Transverse colon (tissue), 4 donors: ENCODE data around the gene XXYLT1. TPM values are rescaled to one million over a fixed set of nuclear protein-coding genes. Genes with fewer than 3 reads are reported as not detected.

Source experiments
- DNase-seq: peaks from one replicate; pipeline ENCODE4 v3.0.0-alpha.2; 2019
- H3K27ac ChIP-seq, 4 donors: fragments of 200-600 bp; sonication (generic); 2 replicates each; pipeline ENCODE4 v1.5.1; 2016 to 2018; ENCODE audit warnings: inconsistent platforms in 4 of 4
- H3K27me3 ChIP-seq: fragments of 200-600 bp; sonication (generic); 2 replicates; pipeline ENCODE4 v1.5.1; 2017; ENCODE audit warnings: inconsistent platforms
- H3K36me3 ChIP-seq, 4 donors: fragments of 200-600 bp; sonication (generic); 2 replicates each; pipeline ENCODE4 v1.5.1; 2017 to 2019; ENCODE audit warnings: inconsistent platforms in 4 of 4
- H3K4me1 ChIP-seq, 4 donors: fragments of 200-600 bp; sonication (generic); 2 replicates each; pipeline ENCODE4 v1.5.1; 2017 to 2020; ENCODE audit warnings: inconsistent platforms in 4 of 4
- H3K4me3 ChIP-seq, 4 donors: fragments of 200-600 bp; sonication (generic); 1 replicate in 1 of 4; 2 replicates in 3 of 4; pipeline versions ENCODE4 v1.5.1 to v1.6.1; 2017 to 2019; ENCODE audit warnings: inconsistent platforms in 4 of 4
- H3K9me3 ChIP-seq, 2 donors: fragments of 200-600 bp; sonication (generic); 2 replicates each; pipeline ENCODE4 v1.5.1; 2017 to 2019; ENCODE audit warnings: inconsistent platforms in 2 of 2
- CTCF ChIP-seq, 5 experiments: fragments of 200-600 bp in 3 of 5; fragments of 450-650 bp in 2 of 5; sonication (generic) in 3 of 5; IDR thresholded peaks; 1 replicate in 2 of 5; 2 replicates in 3 of 5; pipeline ENCODE4 v1.5.1; 2016 to 2017; ENCODE audit warnings: antibody characterized with exemption in 5 of 5, inconsistent platforms in 3 of 5, mild to moderate bottlenecking in 2 of 5, moderate library complexity in 1 of 5
- EP300 ChIP-seq: sonication (generic); formaldehyde crosslinking; IDR thresholded peaks from one replicate; pipeline ENCODE4 v1.6.1; 2017; ENCODE audit warnings: antibody characterized with exemption, low read depth
- POLR2A ChIP-seq: fragments of 450-650 bp; IDR thresholded peaks from one replicate; pipeline ENCODE4 v1.6.1; 2016; ENCODE audit warnings: antibody characterized with exemption, mild to moderate bottlenecking, moderate library complexity
- POLR2AphosphoS5 ChIP-seq, 3 donors: sonication (generic); formaldehyde crosslinking; IDR thresholded peaks; one replicate each; pipeline ENCODE4 v1.6.1; 2016; ENCODE audit warnings: antibody characterized with exemption in 3 of 3
- WGBS, 2 donors: methylation state at CpG; one replicate each; pipeline ENCODE4 v1.1.5; 2018; ENCODE audit warnings: low coverage in 1 of 2; 5-methylcytosine and 5-hydroxymethylcytosine counted together
- in situ Hi-C, 4 donors: fragments of 200-750 bp; cut with MboI; loops; one replicate each; pipeline versions ENCODE4 v1.15.0 to v1.15.1; 2017; ENCODE audit warnings: low sequenced_read_pairs in 3 of 4, low pct_ligation_motif_present in 1 of 4, low pct_unique_long_range_greater_than_20kb in 1 of 4
- intact Hi-C: fragments of 100-400 bp; cut with DNase I; formaldehyde crosslinking; loops from one replicate; pipeline ENCODE4 v1.15.1; 2023; ENCODE audit warnings: low total_unique reads
- total RNA-seq, 4 donors: library from RNA; depleted of rRNA; stranded (reverse); fragments of >200 nt; gene quantifications; one replicate each; pipeline ENCODE4 v1.1.0, GENCODE V29; 2016

The XXYLT1 gene
- total RNA-seq, 4 donors from 2014 or later, result 3.0 to 10.0 (median 5.9) TPM

DNA sequence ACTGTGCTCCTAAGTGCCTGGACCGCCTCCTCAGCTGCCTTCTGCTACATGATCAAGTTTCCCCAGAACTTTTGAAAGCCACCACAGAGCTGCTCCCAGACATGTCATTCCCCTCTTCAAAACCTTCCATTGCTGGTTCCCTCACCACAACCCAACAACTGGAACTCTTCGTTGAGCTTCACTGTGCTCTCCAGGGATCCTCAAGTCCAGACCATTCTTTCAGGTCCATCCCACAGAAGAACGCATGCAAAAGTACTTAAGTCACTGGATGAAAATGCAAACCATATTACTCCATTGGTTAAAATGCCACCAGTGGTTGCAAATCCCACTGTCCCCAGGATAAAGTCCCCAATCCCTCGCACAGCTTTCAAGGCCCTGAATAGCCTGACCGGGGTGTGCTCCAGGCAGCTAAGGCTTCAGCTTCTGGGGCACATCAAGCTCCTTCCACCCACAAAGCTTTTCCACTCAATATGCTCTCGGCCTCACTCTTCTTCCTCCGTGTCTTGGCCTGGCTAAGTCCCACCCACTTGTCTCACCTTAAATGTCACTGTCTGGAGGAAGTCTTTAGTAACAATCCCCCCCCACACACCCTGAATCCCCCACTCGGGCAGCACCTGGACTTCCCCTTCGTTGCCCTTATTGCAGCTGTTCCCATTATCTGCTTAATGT is 84.8 kb downstream of the XXYLT1 start:
- H3K4me3 ChIP-seq, result no peak overlapping the region
- in situ Hi-C loops (no loop called here), intact Hi-C loops (no loop called here)
- H3K9me3 ChIP-seq, result no peaks in the 10 kb centered on the region
- no peaks in the 10 kb centered on the region for H3K36me3 ChIP-seq
- peaks cover 0 to 22% (median 12%) of the 10 kb centered on the region in 4 donors for H3K4me1 ChIP-seq
- TF ChIP-seq CTCF (IDR thresholded peaks at IDR 0.05) (no peak), POLR2AphosphoS5 (IDR thresholded peaks at IDR 0.05) (no peak), POLR2A (no peak), EP300 (no peak)
- WGBS, 2 donors, result 67 to 85% methylated on average over 9 of the region's 9 CpGs
- H3K27me3 ChIP-seq, result no peaks in the 10 kb centered on the region
- DNase-seq, result no peak
- no peak overlapping the region for H3K27ac ChIP-seq

DNA sequence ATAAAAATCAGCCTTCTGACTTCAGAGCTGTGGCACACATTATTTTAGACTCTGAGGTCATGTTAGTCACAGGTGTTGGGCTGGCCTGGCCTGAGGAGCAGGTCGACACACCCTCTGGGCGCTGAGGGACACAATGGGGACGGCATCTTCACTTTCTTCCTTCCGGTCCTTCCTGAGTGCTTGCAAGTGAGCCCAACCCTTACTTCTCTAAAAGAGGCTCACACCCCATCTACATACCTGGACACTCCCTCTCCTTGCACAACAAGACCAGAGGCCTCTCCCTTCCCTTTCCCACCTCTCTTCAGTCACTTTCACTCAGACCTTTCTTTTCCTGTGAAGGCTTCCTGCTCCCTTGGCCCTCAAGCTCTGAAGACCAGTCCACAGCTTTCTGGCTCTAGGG is 85.4 kb downstream of the XXYLT1 start:
- WGBS, 2 donors, result 71% methylated on average over 4 of the region's 4 CpGs; no CpG with 5 or more reads in 1 of the 2 donors
- in situ Hi-C loops, result no loop called here
- Histone ChIP-seq H3K4me3 (no peak overlapping the region), H3K4me1 (peaks cover 0 to 22% (median 12%) of the 10 kb centered on the region in 4 donors), H3K27me3 (no peaks in the 10 kb centered on the region), H3K27ac (no peak overlapping the region), H3K9me3 (no peaks in the 10 kb centered on the region), H3K36me3 (no peaks in the 10 kb centered on the region)
- intact Hi-C loops, result no loop called here
- DNase-seq, result no peak
- TF ChIP-seq POLR2A (no peak), POLR2AphosphoS5 (IDR thresholded peaks at IDR 0.05) (no peak), EP300 (no peak), CTCF (IDR thresholded peaks at IDR 0.05) (no peak)

- intact Hi-C loops, result no loop called here
- H3K4me1 ChIP-seq, result peaks cover 2 to 22% (median 17%) of the 10 kb centered on the region in 4 donors
- H3K9me3 ChIP-seq, result no peaks in the 10 kb centered on the region
- TF ChIP-seq POLR2A, result no peak
- TF ChIP-seq CTCF (IDR thresholded peaks at IDR 0.05), result no peak
- TF ChIP-seq POLR2AphosphoS5 (IDR thresholded peaks at IDR 0.05), result no peak
- no peak for TF ChIP-seq EP300
- no peak overlapping the region for H3K4me3 ChIP-seq
- in situ Hi-C loops, result no loop called here
- no peaks in the 10 kb centered on the region for H3K36me3 ChIP-seq
- no peaks in the 10 kb centered on the region for H3K27me3 ChIP-seq
- DNase-seq, result no peak
- WGBS, 2 donors, result 63 to 82% methylated on average over 2 to 3 of the region's 3 CpGs
- no peak overlapping the region for H3K27ac ChIP-seq
These were observed 86.1 kb downstream of the XXYLT1 start for GRCh38 chr3:195184716-195185421.

- in situ Hi-C loops (no loop called here), intact Hi-C loops (no loop called here)
- WGBS, 2 donors, result 64 to 91% methylated on average over 5 to 9 of the region's 9 CpGs
- H3K9me3 ChIP-seq, result no peaks in the 10 kb centered on the region
- no peaks in the 10 kb centered on the region for H3K36me3 ChIP-seq
- no peak for TF ChIP-seq POLR2A
- no peak for TF ChIP-seq CTCF (IDR thresholded peaks at IDR 0.05)
- no peak for TF ChIP-seq POLR2AphosphoS5 (IDR thresholded peaks at IDR 0.05)
- TF ChIP-seq EP300, result no peak
- H3K4me3 ChIP-seq, result no peak overlapping the region
- DNase-seq, result no peak
- H3K4me1 ChIP-seq, result peaks cover 4 to 33% (median 20%) of the 10 kb centered on the region in 4 donors
- peak overlapping the region in 3 of 4 donors; percentile 24 to 49 (median 25) for H3K27ac ChIP-seq
- H3K27me3 ChIP-seq, result no peaks in the 10 kb centered on the region
These were observed 87.7 kb downstream of the XXYLT1 start for GRCh38 chr3:195183071-195183776.
